HG03432 (cell line): ENCODE data around the gene ASAP3.

ENCODE experiments used
- ATAC-seq: cut with Tn5 transposase; IDR thresholded peaks from one replicate; pipeline ENCODE4 v1.9.1; 2021; ENCODE audit warnings: mild to moderate bottlenecking, moderate library complexity; ENCODE audit not compliant: unreplicated experiment

Gene ASAP3

DNA sequence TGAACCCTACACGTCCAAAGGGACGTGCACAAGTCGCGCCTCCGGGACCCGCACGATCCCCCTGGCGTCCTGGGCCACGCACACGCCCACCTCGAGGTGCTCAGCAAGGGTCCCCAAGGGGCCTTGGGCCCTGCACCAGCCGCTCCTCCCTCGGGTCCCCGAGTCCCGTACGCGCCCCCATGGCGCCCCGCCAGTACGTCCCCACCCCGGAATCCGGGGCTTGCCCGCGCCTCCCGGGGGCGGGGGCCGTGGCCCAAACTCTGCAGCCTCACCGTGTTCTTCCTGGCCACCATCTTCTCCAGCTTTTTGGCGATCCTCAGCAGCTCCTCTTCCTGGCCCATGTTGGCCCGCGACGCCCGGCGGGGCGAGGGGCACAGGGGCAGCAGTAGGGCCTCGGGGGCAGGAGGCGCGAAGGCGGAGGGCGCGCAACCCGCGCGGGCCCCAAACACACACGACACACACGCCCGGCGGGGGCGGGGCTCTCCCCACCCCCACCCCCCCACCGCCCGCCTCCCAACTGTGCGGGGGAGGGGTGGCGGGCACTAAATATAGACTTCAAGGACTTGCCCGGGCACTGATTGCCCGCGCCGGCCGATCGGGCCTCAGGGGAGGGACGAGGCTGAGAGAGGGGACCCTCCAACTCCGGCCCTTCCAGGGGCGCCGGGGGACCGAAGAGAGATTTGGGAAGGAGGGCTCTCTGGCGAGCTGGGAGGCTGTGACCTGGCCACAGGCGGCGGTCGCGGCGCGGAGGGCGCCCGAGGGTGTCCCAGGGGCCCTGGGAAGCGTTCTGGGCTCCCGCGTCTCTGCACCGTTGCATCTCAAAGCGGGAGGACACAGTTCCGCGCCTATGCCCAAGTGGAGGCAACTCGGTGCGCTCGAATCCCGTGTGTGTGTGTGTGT, 59.4 kb downstream of the ASAP3 start, which contains the start of gene TCEA3:
Gene TCEA3 (minus strand): TSS at position 456 of the 900 bp plus-strand sequence. CDS start 115 bp downstream, at position 341.
- ATAC-seq = no peak

DNA sequence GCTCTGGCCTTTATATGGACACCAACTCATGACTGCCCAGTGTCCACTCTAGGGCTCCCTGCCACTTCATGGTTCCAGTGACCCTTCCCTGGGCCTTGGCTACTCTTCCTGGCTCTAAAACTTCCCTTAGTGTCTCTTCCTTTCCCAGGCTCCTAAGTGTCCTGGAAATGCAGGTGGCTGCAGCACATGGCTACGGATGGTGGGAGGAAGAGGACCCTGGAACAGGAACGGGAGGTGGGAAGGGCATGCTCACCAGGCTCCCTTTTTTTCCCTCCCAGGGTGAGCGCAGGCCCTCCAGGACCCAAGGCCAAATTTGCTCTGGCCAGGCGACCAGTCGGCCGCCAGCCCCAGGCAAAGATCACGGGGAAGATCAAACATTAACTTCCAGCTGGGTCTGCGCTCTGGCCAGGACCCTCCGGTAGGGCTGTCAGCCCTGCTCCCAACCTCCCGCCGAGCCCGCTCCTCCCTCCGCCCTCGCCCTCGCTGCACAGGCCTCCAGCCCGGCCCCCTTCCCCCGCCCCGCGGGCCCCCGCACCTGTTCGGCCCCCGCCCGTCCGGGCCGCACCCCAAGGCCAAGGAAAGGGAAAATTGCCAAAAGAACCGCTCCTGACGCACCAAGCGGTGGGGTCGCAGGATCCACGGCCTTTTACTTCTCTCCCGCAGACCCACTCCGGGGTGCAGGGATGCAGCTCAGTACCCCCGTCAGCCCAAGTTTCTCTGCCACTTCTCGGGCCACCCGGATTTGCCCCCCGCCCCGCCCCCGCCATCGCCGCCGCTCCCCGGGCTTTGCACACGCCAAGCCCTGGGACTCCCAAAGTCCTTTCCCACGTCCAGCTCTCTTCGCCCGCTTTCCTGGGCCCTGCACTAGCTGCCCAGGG, 60.3 kb downstream of the ASAP3 start:
- no peak for ATAC-seq

DNA sequence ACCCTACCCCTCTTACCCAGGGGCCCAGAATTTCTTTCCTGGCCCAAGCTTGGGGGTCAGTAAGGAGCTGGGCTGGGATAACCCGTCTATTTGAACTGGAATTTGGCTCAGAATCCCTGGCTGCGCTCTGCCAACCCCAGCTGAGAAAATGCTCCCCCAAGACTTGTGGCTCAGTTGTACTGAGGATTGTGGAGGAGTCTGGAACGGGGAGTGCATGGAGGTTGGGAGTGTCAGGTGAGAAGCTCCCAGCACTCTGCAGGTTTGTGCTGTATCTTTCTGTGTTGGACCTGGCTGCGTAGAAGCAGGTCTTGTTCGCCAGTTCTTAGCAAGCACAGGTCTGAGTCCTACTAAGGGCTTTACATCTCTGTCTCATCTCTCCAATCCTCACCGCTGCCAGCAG, 61.0 kb downstream of the ASAP3 start:
- ATAC-seq = no peak

DNA sequence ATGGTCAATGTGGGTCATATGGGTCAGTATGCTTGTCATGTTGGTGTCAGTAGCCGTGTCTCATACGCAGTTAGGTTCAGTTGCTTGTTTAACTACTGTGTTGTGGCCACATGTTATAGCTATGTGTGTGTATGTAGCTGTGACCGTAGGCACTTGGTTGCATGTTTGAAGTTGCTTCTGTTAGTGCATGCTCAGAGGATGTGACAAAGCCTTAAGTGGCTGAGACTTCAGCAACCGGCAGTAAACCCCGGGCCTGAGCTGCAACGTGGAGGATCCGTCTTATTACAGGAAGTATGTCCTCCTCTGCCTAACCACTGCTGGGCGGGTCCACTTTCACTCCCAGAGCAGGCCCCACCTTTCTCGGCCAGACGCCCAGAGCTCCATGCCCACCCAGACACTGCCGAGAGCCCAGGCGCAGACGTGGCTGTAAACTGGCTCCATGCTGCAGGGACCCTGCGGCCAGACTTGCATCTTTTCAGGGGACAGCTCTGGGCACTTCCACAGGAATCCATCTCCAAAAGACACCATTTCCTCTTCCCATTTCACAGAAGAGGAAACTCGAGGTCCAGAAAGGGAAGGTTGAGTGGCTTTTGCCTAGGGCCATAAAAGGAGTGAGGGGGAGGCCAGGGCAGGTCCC, 61.6 kb downstream of the ASAP3 start:
- no peak for ATAC-seq

DNA sequence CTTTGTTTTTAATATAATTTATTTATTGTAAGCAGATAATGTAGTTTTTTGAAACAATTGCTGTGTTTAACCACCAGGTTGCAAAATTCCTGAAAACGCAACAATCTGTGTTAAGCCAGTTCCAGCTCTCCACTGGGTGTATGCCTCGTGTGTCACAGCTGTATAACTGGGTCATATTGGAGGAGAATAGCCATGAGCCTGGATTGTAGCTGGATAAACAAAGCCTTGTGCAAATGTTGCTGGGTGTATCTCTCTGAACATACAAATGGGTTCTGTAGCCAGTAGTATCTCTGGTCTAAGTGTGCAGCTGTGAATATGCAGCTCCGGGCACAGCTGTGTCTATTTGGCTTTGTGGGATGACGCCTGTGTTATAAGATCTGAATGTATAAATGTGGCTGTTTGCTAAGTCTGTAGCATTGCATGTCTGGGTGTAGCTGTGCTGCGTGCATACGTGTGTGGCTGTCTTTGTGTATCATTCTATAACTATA, 62.2 kb downstream of the ASAP3 start:
- no peak for ATAC-seq

DNA sequence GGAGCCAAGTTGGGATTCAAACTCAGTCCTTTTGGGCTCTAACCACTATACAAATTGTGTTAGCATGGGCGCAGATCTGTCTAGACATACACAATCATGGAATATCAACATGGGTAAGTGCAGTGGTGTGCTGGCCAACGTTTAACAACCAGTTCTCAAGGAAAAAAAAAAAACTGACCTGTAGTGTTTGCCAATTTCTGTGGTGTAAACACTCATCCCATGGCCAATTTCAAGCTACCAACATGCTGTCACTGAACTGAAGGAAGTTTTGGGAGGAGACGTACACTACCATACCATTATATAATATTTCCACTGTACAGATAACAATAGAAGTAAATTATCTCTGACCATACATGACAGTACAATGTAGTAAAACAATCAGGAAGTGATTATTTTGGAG, 62.6 kb downstream of the ASAP3 start:
- ATAC-seq = no peak

DNA sequence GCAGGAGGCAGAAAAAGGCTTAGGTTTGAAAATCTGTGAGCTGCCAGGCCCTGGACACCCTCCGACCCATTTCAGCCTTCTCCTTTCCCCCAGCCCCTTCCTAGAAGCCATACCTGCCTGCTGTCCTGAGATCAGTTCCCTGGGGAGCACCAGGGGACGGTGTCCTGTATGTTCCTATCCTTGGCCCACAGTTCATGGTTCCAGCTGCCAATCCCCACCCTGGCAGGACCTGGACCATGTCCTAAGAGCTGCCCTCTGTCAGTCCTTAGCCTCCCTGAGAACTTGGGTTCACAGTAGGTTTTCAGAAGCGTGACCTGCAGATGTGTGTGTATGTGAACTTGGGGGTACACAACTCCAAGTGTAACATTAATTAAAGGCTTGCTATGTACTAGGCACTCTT, 63.2 kb downstream of the ASAP3 start:
- no peak for ATAC-seq

DNA sequence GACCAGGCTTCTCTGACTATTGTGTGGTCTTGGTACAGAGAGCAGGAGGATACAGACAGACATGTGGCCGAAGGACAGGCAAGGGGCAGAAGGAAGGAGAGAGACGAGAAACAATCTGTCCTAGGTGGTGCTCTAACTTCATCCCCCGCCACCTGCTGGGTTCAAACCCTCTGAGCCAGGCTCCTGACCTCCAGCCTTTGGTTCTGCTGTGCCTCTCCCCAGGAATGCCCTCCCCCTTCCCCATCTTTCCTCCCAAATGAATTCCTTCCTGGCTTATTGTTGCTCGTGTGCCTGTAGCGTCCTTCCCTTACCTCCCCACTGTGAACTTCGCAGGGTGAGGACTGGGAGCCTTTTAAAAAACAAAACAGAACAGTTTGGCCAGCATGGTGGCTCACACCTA, 64.8 kb downstream of the ASAP3 start:
- ATAC-seq = no peak

DNA sequence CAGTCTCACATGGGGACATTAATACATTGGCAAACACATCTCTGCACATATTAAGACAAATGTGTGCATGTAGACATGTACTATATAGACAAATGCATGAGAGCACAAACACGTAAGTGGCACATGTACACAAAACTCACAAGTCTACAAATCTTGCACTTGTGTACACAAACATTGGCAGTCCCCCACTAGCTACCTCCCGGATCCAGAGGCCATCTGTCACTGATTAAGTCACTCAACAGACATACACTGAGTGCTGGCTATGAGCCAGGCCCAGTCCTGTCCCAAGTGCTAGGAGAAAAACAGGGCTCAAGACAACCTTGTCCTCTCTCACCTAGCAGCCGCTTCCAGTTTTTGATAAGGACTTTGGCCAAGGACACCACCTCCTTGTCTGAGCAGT, 66.4 kb downstream of the ASAP3 start:
- ATAC-seq = no peak

DNA sequence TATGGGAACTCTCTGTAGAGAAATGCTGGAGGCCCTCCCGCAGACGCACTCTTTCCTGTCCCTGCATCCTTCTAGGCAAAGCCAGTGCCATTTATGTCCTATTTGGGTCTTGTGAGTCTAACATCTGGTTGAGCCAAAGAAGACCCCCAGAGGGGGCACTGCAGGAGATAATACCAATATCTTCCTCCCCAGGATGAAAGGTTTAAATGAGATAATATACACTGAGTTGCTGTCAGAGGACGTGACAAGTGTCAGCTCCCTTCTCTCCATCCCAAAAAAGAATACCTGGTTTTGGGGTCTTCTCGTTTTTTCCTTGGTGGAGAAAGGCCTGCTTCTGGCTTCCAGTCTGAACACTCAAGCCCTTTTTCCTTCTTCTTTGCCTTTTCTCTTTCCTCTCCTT, 67.0 kb downstream of the ASAP3 start:
- ATAC-seq = no peak

DNA sequence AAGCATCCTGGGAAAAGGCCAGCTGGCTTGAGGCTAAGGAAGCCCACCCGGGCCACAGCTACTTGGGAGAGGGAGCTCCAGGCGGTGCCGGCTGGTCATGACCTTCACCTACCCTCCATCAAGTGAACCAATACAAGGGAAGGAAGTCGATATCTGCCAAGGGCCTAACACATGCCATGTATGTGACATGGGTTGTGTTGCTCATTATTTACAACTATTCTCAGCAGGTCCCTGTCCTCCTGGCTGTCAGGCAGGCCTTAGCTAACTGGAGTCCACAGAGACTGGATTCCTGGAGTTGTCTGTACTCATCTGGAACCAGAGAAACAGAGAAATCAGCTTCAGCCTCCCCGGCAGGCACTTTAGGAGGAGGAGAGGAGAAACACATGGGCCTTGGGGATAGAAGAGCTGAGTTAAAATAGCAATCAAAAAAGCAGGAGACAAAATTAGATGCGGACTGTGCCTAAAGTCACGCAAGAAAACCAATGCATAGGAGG, 75.1 kb downstream of the ASAP3 start:
- ATAC-seq = no peak

DNA sequence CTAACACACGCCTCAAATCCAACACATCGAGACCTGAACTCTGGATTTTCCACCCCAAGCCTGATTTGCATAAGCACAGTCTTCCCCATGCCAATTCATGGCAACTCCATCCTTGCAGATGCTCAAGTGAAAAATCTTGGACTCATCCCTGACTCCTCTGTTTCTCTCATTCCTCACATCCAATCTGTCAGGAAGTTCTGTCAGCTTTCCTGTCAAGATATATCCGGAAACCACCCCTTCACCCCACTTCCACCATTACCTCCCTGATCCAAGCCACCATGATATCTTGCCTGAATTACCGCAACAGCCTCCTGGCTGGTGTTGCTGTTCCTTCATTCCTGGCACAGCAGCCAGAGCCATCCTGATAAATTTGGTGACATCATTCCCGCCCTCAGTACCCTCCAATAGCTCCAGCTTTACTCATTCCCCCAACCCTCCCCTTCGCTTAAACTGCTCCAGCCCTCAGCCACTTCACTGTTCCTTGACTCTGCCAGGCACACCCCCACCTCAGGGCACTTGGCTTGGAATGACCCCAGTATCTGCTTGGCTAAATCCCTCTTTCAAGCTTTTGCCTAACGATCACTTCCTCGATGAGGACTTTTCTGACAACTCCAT, 76.9 kb downstream of the ASAP3 start:
- ATAC-seq = no peak

DNA sequence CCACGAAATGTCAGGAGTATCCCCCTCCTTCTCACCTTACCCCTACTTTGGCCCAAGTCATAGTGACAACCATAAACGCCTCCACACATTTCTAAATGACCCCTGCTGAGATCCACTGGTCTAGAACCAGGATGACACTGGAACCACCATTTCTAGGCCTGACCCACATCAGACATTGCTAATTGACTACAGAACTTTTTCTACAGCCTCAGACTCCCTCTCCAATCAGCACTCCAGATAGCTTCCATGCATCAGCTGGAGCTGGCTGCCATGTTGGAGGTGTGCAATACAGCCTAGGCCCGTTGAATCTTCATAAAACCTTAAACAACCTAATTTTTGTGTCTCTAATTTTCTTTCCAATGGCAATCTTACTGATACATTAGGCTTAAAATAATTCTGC, 78.0 kb downstream of the ASAP3 start:
- ATAC-seq = no peak

DNA sequence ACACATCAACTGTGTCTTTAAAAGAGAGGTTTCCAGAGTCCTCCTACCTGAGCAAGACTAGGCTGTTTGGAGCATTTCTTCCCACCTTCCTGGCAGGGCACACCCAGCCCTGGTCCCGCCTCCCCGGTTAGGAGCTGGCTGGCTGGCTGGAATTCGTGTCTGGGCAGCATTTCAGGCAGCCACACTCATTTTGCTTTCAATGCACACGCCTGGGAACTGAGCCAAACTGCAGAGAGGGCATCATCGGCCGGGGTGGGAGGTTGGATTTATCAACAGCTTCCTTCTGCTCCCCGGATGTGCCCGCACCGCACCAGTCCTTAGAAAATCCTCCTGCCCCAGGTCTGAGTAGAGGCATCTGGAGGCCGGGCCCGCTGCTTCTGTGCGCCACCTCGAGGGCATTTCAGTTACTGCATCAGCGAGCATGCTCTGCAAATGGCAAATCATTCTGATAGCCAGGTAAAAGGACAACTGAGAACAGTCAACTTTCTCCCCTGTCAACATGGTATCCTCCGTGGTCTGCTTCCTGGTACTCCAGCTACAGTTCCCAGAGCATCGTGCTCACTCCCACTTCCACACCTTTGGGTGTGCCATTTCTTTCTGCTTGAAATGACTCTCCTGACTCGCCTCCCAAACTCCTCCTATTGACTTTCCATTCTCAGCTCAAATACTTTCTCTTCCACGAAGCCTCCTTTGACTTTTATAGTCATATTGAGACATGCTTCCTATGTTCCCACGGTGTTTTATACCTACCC, 80.1 kb downstream of the ASAP3 start:
- ATAC-seq = no peak

DNA sequence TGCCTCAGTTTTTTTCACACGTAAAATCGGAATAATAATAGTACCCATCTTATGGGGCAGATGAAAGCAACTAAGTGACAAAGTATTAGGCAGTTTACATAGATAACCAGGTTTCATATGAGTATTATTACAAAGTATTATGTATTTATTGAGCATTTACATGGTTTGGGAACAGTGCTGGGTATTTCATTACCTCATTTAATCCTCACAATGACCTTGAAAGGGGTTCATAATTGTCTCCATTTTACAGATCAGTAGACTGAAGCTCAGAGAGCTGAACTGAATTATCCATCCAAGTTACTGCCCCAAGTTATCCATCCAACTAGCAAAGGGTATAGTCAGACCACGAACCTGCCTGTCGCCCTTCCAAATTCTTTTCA, 80.6 kb downstream of the ASAP3 start:
- no peak for ATAC-seq

DNA sequence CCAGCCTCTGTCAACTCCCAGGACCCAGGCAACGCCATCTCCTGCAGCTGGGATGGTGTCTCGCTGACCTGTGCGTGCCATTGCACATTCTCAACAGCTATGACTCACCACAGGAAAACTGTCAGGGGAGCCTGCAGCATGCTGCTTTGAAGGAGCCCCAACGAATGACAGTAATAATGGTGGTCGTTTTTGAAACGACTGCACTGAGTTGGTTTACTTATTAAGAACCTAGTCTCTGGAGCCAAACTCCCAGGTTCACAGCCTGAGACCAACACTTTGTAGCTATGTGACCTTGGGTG, 81.0 kb downstream of the ASAP3 start:
- no peak for ATAC-seq

DNA sequence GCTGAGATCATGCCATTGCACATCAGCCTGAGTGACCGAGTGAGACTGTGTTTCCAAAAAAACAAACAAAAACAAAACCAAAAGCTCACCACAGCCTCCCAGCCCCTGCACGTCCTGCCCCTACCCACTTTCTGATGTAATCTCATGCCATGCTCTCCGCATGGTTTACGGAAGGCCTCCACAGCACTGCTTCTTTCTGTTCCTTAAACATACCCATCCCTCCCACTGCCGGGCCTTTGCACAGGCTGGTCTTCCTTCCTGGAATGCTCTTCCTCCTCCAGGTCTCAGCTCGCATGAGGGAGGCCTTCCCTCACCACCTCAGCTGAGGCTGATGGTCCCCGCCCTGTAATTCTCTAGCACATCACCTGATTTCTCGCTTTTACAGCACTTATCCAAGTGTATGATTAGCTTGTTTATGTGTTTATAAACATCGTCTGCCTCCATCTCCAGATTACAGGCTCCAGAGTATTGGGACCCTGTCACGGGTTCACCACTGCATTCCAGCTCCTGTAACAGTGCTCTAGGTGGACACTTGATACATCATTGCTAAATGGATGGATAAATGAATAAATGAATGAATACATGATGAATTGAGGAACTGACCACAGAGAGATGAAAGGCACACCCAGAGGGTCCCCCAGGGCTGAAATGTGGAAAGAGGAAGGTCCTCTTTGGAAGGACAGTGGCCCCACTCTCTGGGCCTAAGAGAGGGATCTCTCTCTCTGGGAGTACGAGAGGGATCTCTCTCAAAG, 81.5 kb downstream of the ASAP3 start:
- ATAC-seq = no peak

DNA sequence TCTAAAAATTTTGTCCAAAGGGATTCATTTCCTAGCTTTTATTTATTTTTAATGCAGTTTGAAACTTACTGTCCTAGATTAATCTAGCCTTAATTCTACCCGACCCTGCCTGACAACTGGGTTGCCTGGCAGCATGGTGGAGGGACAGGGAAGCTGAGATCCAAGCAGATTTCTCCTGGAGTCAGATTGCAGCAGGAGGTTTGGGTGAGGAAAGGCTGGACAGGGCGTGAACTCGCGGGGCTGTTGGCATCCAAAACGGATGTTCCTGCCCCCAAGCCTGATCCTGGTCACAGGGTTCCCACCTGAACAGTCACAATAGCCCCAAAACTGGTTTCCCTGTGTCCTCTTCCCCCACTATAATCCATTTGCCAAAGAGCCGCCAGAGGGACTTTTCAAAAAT, 82.7 kb downstream of the ASAP3 start:
- no peak for ATAC-seq

DNA sequence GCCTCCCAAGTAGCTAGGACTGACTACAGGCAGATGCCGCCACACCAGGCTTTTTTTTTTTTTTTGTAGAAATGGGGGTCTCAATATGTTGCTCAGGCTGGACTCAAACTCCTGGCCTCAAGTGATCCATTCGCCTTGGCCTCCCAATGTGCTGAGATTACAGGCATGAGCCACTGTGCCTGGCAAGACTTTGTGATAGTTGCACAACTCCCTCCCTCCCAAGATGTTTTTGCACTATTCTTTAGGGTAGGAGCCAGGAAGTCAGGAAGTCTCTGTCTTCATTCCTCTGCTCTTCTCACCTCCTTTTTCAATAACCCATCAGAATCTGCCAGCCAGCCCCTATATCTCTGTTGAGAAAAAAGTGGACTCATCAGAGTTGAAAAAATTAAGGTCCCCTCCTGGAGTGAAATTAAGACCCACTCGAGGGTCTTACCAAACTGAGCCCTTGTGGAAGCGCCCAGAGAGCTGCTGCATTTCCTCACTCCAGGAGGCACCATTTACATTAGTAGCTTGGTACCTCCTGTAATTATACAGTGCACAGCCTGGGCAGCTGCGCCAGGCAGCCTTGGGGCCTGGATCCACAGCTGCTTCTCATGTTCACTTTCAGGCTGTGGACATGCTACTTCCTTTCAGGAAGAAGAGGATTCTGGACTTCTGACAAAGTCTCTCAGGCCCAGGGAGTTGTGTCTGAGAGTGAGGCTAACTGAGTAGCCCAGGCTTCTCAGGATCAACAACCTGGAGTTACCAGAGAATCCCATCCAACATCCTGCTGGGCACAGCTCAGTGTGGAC, 83.5 kb downstream of the ASAP3 start:
- no peak for ATAC-seq
